NCI-H2227 (cell line): Measurements from ENCODE around the gene GPC5.
"Not testable (repeated sequence)": the region's sequence is repeated elsewhere in the genome, so short reads cannot be mapped to it uniquely, and the experiment has no call there.

ENCODE experiments used
- DNase-seq: peaks from one replicate; lab custom pipeline; 2025; ENCODE audit not compliant: unreplicated experiment; lab: John Stamatoyannopoulos, UW

Gene GPC5

GRCh38 chr13:91647361-91647990 lies 249.1 kb downstream of the GPC5 start:
- DNase-seq: no peak

GRCh38 chr13:91648012-91648411 lies 249.6 kb downstream of the GPC5 start:
- no peak for DNase-seq

GRCh38 chr13:91649456-91649855 lies 251.0 kb downstream of the GPC5 start:
- DNase-seq: no peak

GRCh38 chr13:91652404-91653301 lies 254.2 kb downstream of the GPC5 start:
- no peak for DNase-seq

DNA sequence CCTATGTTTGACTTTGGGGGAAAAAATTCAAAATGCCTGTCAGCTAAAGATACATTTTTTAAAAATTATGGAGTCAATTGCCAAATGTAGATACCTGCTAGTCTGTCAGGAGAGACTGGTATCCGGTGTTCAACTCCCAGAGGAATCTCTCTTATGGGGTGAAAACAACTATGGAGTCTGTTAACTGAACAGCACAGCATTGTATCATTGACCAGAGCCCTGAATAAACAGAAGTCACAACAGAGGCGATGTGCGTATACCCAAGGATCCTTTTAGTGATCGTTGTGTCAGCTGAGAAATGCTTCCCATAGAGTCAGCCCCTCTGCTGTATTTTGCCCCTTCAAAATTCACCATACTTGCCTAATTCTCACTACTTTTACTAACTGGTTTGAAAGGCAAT lies 257.3 kb downstream of the GPC5 start:
- no peak for DNase-seq

- no peak for DNase-seq
Observed at GRCh38 chr13:91657283-91657682, 258.9 kb downstream of the GPC5 start.

GRCh38 chr13:91659256-91660075 lies 261.0 kb downstream of the GPC5 start:
- no peak for DNase-seq

DNA sequence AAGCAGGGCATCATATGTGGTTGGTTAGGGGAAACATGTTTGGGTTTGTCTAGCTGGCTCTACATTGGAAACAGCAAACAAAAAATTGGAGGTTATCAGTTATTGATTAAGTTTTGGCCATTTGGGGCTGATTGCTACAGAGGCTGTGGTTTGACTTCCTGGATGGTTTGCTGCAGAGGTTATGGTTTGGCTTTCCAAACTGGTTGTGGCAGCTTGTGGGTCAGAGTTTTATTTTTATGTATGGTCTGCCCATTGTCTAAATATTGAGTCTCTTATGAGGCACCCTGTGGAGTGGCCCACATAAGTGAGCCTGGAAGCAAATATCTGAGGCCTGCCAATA lies 261.6 kb downstream of the GPC5 start:
- no peak for DNase-seq

DNA sequence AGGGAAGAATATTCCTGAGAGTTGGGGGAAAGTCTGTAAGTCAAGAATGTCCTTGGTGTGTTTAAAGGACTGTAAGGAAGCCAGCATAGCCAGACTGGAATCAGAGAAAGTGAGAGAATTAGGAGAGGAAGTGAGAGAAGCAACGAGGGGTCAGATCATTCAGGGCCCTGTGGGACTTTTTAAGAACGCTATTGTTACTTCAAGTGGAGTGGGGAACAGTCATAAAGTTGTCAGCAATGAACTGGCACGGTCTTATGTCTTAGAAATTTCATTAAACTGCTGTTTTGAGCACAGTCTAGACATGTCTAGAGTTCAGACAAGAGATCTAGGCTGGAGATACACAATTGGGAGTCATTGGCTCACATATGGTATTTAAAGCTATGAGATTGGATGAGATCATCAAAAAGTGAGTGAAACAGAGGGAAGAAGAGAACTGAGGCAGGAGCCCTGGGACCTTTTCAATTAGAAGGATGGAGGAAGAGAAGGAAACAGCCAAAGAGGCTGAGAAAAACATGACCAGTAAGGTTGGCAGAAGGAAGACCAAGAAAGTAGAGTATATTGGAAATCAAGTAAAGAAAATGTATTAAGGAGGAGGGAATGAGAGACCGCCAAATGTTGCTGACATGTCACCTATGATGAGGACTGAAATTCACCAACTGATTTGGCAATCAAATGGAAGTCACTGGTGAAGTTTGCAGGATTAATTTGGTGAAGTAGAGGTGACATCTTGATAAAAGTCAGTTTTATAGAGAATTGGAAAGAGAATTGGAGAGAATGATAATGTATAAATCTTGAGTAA lies 263.5 kb downstream of the GPC5 start:
- DNase-seq: no peak

- DNase-seq: no peak
Observed at GRCh38 chr13:91664039-91664438, 265.6 kb downstream of the GPC5 start.

DNA sequence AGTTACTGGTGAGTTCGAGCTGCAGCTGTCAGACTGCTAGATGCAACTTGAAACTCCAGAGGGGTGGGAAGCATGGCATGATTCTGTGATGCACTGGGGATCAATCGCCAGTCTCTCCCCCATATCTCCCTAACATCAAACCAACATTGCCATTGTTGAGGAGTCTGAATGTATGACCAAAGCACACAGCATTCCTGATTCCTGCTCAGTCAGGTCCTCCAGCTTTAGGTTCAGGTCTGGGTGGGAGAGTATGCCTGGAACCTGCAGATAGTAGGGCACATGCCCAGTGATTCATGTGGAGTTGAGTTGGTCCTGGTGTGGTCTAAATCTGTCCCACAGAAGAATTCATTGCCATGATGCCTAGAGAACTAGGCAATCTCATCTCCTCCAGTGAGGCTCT lies 269.1 kb downstream of the GPC5 start:
- no peak for DNase-seq

- no peak for DNase-seq
Observed at GRCh38 chr13:91668866-91669495, 270.6 kb downstream of the GPC5 start.

- DNase-seq: not testable (repeated sequence)
Observed at GRCh38 chr13:91674347-91674746, 275.9 kb downstream of the GPC5 start.

DNA sequence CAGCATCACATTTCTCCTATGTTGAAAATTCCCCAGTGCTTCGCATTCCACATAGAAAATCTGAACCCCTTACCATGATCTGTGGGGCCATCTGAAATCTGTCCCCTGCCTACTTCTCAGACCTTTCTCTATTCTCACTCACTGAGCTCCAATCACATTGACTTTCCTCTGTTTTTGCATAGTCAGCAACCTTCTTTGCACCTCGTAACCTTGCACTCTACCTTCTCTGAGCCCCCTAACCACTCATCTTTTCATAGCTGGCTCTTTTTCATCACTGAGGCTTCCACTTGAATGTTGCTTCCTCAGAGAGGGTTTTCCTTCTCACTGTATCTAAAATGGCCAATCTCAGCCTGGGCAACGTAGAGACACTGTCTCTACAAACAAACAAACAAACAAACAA lies 286.3 kb downstream of the GPC5 start:
- DNase-seq: no peak

- DNase-seq: no peak
Observed at GRCh38 chr13:91690944-91691343, 292.5 kb downstream of the GPC5 start.

GRCh38 chr13:91693466-91693865 lies 295.0 kb downstream of the GPC5 start:
- DNase-seq: no peak

DNA sequence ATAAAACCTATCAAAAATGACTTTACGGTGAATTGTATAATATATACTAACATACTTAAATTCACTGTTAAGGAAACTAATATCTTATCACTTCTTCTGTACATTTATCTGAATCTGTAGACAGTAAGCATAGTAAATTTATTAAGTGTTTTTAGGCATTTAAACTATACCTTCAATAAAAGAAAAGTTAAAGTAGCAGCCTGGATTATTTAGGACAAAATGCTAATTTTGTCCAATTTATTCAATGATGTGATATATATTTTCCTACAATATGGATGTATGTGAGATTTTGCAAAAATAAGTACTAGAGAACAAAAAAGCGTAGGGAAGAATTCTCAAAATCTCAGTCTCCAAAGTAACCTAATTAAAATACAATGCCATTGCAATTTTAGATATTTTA lies 299.9 kb downstream of the GPC5 start:
- no peak for DNase-seq

DNA sequence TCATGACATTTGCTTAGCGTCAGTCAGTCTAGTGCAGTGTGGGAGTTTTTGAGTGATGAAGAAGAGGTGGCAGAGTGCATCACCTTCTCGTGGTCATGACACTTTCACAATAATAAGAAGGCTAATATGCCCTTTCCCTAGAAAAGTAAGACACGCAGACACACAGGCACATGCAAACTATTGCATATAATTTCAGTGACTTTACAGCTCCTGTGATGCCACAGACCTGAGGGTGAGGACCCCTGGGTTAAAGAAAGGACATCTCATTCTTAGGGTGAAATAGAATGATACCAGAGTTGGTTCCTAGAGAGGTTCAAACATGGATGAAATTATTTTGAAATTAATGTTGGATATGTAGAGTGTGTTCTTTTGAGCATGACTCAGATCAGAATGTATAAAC lies 300.3 kb downstream of the GPC5 start:
- DNase-seq: no peak

DNA sequence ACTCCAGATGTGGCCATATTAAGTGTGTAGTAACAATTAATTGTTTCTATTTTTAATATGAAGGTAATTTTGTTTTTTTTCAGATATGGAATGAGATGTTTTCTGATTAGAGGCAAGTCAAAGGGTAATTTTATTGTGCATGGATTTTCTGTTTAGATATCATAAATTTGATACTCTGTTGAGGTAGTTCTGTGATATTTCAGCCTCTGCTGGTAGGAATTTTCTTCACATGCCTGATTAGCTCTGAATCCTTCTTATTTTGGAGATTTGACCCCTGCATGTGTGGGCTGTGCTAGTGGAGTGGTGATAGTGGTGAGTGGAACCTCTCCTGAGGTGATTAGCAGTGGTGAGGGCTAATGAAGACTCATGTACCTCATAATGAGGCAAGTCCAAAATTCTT lies 301.4 kb downstream of the GPC5 start:
- DNase-seq: no peak

DNA sequence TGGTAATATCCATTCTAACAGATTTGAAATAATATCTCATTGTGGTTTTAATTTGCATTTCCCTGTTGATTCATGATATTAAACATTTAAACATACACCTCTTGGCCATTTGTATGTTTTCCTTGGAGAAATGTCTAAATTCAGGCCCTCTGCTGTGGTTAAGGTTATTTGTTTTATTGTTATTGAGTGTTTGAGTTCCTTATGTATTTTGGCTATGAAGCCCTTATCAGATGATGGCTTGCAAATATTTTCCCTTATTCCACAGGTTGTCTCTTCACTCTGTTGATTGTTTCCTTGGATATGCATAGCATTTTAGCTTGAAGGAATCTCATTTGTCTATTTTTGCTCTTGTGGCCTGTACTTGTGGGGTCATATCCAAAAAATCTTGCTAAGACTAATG lies 303.6 kb downstream of the GPC5 start:
- no peak for DNase-seq

- DNase-seq: no peak
Observed at GRCh38 chr13:91702411-91702810, 304.0 kb downstream of the GPC5 start.
